HG03108 (cell line): ENCODE results near the gene AHNAK2.
"Not testable (repeated sequence)": the region's sequence is repeated elsewhere in the genome, so short reads cannot be mapped to it uniquely, and the experiment has no call there.

Experiments
- ATAC-seq: cut with Tn5 transposase; IDR thresholded peaks from one replicate; pipeline ENCODE4 v1.9.1; 2021; ENCODE audit warnings: moderate library complexity; ENCODE audit not compliant: unreplicated experiment

The AHNAK2 gene

DNA sequence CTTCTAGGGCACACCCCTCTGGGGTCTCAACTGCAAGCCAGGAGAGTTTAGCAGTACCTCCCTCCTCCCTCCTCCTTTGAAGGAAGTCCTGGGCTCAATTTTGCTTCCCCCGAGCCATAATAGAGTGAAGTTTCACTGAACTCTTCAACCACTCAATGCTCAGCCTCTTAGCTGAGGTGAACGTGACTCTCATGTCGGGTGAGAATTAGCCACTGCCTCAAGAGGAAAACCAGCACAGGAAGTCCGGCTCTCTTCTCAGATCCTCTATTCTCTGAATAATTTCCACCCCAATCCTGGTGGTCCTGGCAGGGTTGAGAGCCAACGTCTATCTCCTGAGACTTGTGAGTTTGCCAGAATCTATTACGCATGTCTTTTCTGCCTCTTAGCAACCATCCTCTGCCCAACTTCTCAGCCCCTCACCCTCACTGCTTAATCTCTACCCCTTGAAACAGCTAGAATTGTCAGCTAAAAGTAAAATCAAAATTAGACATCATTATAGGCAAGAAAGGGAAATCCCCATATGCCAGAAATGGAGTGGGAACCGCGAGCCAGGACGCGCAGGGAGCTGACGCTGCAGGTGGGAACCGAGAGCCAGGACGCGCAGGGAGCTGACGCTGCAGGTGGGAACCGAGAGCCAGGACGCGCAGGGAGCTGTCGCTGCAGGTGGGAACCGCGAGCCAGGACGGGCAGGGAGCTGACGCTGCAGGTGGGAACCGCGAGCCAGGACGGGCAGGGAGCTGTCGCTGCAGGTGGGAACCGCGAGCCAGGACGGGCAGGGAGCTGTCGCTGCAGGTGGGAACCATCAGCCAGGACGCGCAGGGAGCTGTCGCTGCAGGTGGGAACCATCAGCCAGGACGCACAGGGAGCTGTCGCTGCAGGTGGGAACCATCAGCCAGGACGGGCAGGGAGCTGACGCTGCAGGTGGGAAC is 73.3 kb downstream of the AHNAK2 start:
- ATAC-seq = not testable (repeated sequence)

DNA sequence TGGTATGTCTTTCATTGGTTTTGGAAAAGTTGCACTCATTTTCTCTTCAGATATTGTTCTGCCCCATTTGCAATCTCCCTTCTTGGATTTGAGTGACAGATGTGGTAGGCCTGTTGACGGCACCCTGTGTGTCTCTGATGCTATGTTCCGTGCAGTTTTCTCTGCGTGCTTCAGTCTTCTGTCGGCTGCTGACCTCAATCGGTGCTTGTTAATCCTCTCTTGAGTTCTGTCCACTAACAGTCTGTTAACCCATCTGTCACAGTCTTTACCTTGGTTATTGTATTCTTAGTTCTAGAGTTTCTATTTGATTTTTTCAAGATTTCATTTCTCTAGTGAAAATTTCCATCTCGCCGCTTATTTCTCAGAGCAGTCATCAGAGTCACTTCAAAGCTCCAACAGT is 74.2 kb downstream of the AHNAK2 start:
- ATAC-seq = no peak

DNA sequence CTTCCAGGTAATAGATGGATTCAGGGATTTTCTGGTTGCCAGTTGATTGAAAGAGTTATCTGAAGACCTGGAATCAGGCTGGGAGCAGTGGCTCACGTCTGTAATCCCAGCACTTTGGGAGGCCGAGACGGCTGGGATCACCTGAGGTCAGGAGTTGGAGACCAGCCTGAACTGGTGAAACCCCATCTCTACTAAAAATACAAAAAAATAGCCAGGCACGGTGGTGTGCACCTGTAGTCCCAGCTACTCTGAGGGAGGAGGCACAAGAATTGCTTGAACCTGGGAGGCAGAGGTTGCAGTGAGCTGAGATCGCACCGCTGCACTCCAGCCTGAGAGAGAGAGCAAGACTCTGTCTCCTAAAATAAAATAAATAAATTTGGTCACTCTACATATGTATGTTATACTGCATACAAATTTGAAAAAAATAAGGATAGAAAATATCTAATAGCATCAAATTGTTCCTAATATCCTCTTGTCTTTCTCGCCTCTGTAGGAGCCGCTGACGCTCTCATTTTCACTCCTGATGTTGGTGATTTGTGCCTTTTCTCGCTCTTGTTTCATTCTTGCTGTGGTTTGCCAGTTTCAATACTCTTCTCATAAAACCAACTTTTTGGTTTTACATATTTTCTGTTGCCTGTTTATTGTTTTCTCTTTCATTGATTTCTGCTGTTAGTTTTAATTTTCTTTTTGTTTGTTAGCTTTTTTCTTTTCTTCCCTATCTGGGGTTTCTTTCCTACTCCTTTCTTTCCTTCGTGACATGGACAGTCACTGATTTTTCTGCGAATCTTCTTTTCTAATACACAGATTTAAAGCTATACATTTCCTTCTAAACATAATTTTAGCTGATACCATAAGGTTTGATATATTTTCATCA is 77.3 kb downstream of the AHNAK2 start:
- ATAC-seq = no peak

DNA sequence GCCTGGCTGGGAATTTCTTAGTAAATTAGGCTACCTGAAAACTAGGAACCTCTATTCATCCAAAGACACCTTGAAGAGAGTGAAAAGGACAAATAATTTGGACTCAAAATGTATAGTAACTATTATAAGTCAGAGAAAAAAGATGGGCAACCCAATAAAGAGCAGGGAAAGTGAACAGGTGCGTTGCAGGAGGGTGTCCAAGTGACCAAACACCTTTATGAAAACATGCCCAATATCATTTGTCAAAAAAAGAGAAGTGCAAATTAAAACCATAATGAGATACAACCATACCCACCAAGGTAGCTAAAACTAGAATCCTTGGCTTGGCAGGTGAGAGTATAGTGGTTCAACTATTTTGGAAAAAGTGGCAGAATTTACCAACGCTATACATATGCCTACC is 78.4 kb downstream of the AHNAK2 start:
- ATAC-seq = no peak

DNA sequence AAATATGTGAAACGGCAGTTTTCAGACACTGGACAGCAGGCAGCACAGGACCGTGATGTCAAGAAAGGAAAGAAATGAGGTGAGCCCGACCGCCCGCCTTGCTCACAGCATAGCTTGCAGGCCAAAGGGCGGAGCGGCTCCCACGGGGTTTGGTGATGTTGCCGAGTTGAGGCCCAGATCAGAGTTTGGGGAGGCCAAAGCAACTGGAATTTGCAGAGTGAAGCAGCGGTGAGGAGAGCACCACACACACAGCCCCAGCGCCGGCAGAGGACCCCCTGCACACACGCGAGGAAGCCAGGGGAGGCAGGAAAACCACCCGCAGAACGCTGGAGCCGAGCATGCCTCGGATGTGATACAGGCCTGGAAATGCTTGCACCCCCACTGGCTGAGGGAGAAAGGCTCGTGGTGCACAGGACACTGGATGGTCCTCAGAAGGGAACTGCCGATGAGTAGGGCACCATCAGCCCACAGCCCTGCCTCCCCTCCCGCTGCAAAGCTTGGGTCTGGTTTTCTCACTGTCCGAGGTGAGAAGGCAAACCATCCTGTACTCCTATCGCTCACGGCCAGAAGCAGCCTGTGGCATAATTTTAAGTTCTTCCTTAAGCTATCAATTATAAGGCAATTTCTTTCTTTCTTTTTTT is 79.2 kb downstream of the AHNAK2 start:
- ATAC-seq = no peak

DNA sequence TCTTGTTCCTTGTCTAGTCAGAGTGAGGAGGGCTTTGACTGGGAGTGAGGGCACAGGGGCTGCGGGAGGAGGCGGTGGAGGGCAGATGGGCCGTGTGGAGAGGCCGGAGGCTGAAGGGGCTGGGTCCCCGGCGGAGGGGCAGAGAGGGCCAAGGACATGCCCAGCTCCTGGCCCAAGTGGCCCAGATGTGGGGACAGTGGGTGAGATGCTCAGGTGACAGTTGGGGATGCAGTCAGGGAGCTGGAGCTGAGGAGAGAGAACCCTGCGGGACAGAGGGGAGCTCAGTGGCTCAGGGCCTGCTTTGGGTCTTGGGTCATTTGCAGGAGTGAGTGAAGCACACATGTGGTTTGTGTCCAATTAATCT is 80.0 kb downstream of the AHNAK2 start:
- no peak for ATAC-seq

DNA sequence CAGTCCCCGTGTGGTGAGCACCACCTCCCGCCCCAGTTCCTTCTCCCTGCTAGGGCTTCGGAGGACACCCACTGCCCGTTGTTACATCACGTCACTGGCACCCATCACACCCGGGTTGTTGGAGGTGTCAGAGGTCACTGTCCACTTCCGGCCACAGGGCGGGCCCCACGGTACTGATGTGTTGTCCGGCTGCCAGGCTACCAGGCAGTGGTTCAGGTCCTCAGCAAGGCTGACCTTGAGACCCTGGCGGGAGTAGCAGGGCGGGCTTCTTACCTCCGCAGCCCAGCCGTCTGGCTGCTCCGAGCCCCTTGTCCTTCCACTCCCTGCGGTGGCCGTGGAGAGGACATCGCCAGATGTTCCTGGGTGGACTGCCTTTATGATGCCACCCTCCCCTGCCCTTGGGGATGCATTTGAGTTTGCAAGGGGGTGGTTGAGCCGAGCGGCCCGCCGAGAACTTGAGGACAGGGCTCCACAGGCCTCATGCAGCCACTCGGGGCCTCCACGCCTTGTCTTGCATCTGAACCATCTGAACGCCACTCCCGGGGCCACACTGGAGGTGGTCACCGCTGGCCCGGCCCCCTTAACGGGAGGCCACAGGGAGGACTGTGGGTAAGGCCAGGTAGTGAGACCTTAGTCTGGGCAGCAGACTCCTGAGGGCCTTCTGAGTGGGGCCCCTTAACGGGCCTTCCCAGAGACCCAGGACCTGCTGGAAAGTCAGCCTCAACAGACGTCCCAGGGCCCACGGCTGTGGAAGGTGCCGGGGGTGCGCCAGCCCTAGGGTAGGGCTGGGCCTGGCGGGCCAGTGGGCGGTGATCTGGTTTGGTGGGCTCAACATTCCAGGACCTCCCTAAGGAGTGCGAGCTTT is 80.6 kb downstream of the AHNAK2 start:
- ATAC-seq = no peak

DNA sequence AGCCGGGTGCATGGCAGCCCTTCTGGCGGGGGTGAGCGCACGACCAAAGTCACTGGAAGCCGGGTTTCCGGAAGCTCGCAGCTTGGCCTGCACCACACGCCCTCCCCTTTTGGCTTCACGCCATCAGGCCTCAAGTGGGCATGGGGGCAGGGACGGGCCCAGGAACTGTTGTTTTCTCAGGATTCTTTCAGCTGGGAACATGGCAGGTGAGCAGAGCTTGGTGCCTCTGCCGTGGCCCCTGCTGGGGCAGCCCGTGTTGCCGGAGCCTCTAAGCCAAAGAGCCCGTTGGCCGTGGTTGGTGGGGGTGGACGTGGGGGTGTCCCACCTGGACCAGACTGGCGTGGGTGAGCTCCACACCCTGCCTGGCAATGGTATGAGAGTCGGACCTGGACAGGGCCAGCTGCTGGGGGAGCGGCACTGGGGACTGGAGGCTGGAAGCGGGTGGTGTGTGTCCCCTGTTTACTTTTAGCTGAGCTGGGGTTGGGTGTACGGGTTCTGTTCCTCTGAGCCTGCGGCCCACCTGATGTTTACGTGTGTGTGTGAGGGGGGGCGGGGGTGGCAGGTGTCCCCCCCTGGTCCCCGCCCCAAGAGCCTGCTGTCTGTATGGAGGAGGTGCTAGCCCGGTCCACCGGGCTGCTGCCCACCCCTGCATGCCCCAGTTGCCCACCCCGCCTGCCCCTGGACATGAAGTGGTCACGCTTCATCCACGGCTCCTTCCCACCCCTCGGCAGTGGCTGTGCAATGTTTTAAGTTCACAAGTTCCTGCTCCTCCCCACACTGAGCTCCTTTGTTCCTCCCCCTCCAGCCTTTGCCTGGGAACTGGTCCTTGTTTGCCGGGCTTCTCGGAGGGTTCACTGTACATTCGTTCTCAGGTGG is 82.2 kb downstream of the AHNAK2 start:
- ATAC-seq = no peak

DNA sequence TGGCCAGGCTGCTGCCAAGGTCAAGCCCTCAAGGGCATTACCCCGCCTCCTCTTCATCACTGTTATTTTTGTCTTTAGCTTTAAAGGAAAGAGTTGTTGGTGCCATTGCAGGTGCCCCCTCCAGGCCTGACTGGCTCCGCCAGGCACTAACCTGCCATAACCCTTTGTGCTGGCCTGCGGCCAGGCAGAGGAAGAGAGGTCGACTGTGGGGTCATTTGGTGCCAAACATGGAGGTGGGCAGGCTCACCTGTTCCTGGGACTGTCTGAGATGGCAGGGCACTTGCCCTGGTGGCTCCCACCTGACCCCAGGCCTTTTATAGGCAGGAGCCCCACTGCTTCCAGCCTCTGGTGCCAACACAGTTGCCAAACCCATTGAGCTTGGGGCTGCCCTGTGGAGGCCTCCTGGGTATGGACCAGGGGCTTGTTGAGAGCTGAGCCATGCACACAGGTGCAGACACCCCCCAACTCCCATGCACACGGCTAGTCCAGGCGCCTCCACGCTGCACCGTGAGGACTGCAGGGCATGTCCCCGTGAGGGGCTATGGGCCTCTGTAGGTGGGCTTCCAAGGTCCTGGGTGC is 82.9 kb downstream of the AHNAK2 start:
- ATAC-seq = no peak

DNA sequence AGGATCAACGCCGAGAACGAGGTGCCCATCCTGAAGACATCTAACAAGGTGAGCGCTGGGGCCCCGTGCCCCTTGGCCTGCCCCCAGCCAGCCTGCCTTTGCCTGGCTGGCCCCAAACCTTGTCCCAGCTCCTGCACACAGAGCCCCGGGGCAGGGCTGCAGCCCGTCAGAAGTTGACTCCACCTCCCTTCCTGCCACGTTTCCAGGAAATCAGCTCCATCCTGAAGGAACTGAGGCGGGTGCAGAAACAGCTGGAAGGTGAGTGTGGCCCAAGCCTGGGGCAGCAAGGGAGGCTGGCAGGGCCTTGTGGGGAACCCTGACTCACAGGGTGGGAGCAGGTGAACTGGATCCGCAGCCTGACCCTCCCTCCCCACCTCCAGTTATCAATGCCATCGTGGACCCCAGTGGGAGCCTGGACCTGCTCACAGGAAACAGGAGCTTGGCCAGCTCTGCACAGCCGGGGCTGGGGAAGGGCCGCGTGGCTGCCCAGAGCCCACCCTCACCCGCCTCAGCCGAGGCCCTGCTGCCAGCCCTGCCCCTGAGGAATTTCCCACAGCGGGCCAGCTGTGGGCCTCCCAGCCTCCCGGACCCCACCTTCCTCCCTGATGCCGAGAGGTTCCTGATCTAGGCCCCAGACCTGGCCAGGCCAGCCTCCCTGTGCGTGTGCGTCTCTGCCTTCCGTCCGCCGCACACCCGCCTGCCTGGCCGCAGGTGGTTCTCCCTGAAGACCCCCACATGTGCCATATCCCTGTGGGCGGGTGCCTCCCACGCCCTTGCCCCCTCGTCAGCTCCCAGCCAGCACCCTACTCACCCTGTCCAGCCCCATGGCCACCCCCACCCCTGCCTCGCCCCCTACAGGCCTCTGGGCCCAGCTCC is 83.6 kb downstream of the AHNAK2 start:
- ATAC-seq = no peak

DNA sequence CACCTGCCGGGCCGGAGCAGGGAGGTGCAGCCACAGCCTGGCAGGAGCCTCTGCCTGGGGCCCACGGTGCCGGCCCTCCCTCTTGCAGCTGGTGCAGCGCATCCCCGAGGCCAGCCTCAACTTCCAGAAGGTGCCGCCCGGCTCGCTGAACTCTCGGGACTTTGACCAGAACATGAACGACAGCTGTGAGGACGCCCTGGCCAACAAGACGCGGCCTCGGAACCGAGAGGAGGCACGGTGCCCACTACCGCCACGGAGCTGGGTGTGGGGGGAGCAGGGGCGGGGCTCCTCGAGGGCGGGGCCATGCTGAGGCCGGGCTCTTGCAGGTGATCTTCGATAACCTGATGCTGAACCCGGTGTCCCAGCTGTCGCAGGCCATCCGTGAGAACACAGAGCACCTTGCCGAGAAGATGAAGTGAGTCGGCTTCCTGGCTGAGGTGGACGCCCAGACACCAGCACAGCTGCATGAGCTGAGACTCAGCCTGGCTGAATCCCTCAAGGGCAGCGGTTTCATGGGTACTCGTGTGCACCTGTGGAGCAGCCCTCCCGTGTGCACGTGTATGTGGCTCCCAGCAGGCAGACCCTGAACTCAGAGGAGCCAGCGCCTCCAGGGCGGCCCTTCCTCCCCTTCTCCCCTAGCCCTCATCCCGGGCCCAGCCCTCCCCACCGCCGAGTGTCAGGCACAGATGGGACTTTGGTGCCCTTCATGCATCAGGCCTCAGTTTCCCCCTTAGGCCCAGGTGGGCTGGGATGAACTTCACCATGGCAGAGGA is 84.6 kb downstream of the AHNAK2 start:
- ATAC-seq = no peak

DNA sequence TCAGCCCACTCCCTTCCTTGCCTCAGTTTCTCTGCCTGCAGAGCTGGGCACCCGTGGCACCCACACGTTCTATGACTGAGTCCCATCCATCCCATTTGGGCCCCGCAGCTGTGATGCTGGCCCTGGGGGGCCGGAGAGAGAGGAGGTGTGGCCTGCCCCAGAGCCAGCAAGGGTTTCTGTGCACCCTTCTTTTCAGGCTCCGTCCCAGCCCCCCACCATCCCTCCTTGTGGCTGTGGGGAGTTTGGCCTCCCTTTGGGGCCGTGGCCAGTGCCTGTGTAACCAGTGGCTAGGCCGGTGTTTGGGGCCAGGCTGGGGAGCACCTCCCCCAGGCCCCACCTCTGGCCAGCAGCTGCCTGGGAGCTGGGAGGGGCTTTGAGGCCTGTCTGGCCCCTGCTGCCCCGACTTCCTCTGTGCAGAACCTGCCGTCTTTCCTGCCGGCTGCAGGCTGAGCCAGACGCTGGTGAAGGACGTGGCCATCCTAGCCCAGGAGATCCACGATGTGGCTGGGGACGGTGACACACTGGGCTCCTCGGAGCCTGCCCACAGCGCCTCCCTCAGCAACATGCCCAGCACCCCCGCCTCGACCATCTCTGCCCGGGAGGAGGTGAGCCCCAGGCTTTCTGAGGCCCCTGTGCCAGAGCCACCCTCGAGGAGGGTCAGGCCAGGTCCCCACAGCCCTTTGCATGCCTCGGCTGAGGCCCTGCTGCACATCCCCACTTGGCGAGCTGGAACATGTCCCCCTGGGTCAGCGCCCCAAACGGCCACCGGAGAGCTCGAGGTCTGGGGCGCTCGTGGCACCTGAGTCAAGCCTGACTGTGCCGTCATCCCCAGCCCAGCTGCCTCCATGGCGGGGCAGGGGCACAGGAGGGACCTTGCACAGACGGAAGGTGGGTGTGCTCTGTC is 85.4 kb downstream of the AHNAK2 start:
- ATAC-seq = no peak

DNA sequence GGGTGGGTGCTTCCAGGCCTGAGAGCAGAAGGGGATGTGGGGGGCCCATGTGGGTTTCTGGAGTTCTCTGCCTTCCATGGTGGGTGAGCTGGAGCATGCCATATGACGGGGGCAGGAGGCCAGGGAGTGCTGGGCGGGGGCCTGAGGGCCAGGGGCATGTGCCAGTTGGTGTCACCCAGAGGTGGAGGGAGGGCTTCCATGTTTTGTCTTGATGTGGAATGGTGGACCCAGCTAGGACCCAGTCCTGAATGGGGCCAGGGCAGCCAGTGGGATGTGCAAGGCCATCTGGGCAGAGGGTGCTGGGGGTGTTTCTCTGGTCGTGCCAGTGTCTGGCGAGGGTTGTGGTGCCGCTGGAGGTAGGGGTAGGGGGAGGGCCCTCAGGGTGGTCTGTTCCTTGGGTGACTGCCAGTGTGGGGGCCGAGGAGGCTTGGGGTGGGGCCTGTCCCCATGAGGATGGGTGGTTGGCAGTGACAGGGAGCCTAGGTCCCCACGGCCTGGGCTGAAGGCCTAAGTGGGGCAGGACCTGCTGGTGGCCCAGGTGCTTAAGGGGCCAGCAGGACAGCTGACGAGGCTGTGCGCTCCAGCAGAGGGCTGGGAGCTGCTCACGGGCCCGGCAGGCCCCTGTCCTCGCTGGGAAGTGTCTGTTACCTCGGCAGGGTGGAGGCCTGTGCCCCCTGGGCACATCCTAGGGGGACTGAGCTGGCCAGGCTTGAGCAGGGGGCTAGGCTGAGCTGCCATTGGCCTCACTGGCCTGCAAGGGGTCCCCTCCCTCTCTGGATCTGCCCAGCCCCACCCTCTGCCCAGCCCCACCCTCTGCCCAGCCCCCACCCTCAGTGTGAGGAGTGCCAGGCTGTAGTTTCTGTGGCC is 86.3 kb downstream of the AHNAK2 start:
- no peak for ATAC-seq

DNA sequence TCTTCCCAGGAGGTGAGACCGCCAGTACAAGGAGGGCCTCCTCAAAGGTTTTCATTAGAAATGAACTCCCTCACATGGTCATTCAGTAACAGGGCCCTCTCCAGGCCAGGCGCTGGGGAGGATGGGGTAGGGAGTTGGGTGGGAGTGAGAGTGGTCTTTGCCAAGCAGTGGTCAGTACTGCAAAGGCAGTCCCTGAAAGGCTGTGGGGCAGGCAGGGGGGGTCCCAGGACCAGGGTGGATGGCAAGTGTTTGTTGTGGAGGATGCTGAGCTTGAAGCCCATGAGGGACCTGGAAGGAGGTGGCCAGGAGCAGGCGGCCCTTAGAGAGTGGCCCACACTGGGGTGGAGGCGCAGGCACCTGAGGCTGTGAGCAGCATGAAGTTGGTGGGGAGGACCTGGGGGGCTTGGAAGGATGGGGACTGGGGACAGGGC is 87.0 kb downstream of the AHNAK2 start:
- ATAC-seq = no peak

DNA sequence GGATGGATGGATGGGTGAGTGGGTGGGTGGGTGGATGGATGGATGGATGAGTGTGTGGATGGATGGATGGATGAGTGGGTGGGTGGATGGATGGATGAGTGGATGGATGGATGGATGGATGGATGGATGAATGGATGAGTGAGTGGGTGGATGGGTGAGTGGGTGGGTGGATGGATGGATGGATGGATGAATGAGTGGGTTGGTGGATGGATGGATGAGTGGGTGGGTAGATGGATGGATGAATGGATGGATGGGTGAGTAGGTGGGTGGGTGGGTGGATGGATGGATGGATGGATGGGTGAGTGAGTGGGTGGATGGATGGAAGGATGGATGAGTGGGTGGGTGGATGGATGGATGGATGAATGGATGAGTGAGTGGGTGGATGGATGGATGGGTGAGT is 87.9 kb downstream of the AHNAK2 start:
- not testable (repeated sequence) for ATAC-seq

DNA sequence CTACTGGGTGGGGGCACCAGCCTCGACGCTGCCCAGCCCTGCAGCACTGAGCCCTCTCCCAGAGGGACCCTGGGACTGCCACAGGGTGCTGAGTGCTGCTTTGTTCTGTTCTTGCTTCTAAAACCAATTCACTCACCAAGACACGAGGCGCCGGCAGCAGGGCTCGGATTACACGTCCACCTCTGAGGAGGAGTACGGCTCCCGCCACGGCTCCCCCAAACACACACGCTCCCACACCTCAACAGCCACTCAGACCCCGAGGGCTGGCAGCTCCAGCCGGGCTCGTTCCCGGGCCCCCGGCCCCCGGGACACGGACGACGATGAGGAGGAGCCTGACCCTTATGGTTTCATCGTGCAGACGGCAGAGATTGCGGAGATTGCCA is 88.8 kb downstream of the AHNAK2 start:
- no peak for ATAC-seq
